ENCODE measurements around the gene DAD1. TPM values are rescaled to one million over a fixed set of nuclear protein-coding genes. Genes with fewer than 3 reads are reported as not detected.

DAD1 gene
- total and polyA plus RNA-seq, 2 of the 8 experiments (the other 6 are each of a cell fraction or from before 2014, with no cell fraction given): 131 to 440 TPM

- H3K14ac ChIP-seq (ENCODE audit: insufficient read length): no peak overlapping the region
- H3K9ac ChIP-seq (replicated peaks in 1 of 4; ENCODE audit: extremely low read depth in 1 of 4, low read depth in 3 of 4, low read length in 3 of 4): no peak overlapping the region
- no peak overlapping the region for H3K23ac ChIP-seq (ENCODE audit: insufficient read length)
- H3K79me1 ChIP-seq (ENCODE audit: low read depth, low read length): no peaks in the 10 kb centered on the region
- no peaks in the 10 kb centered on the region for H3K9me3 ChIP-seq (ENCODE audit: insufficient read depth in 2 of 2, low read depth in 1 of 2, low read length in 1 of 2)
- FAIRE-seq: no peak
- no peak overlapping the region for H3K56ac ChIP-seq (replicated peaks; ENCODE audit: insufficient read length, low read depth, low read length)
- no peak overlapping the region for H3K18ac ChIP-seq (ENCODE audit: extremely low read depth, low read length)
- H3K36me3 ChIP-seq (ENCODE audit: control insufficient read depth in 2 of 4, insufficient read depth in 4 of 4, low read length in 3 of 4): peaks cover 9 to 29% (median 17%) of the 10 kb centered on the region in 4 experiments; a peak in 7 of 8 replicates
- DNase-seq (ENCODE audit: low read depth in 1 of 2, low spot score in 2 of 2): no peak
- H4K5ac ChIP-seq (ENCODE audit: insufficient read length, low read depth, low read length): no peak overlapping the region
- H3K27me3 ChIP-seq (replicated peaks in 1 of 4; ENCODE audit: control insufficient read depth in 3 of 4, extremely low read depth in 1 of 4, insufficient read depth in 3 of 4, low read length in 3 of 4): no peaks in the 10 kb centered on the region
- no peak overlapping the region for H3K4me2 ChIP-seq (ENCODE audit: insufficient read depth in 1 of 2, low read depth in 2 of 2, low read length in 2 of 2)
- peaks cover 0 to 30% of the 10 kb centered on the region in 2 experiments; a peak in 2 of 4 replicates for H3K79me2 ChIP-seq (ENCODE audit: control insufficient read depth in 1 of 2, insufficient read depth in 2 of 2, low read length in 2 of 2)
- no peak overlapping the region for H3K4ac ChIP-seq (replicated peaks; ENCODE audit: insufficient read length, low read depth, low read length)
- H3K4me3 ChIP-seq (ENCODE audit: extremely low read depth in 1 of 4, insufficient read depth in 2 of 4, low read depth in 3 of 4, low read length in 4 of 4): no peak overlapping the region
- no peak overlapping the region for H2BK15ac ChIP-seq (ENCODE audit: low read length)
- no peak overlapping the region for H2BK12ac ChIP-seq (ENCODE audit: low read depth, low read length)
- H3K23me2 ChIP-seq (ENCODE audit: low read depth, low read length): no peaks in the 10 kb centered on the region
- no peak overlapping the region for H2BK20ac ChIP-seq (ENCODE audit: low read length)
- H4K91ac ChIP-seq (replicated peaks; ENCODE audit: insufficient read length, low read length): no peak overlapping the region
- H2AFZ ChIP-seq (ENCODE audit: low read length): no peak overlapping the region
- no peak overlapping the region for H2BK120ac ChIP-seq (replicated peaks; ENCODE audit: low read depth, low read length)
- H4K8ac ChIP-seq (ENCODE audit: extremely low read depth, insufficient read depth, low read length): no peak overlapping the region
- 95% methylated on average over 1 of the region's 1 CpG; no CpG with 5 or more reads in 1 of the 2 experiments for WGBS, 2 experiments (ENCODE audit: extremely low coverage in 1 of 2, insufficient coverage in 1 of 2, insufficient read length in 1 of 2, insufficient replicate concordance in 2 of 2, low coverage in 1 of 2, low lambda C conversion rate in 2 of 2, missing lambda C conversion rate in 1 of 2)
- H2AK5ac ChIP-seq (ENCODE audit: low read depth, low read length): no peak overlapping the region
- H3K4me1 ChIP-seq (replicated peaks in 1 of 4; ENCODE audit: control insufficient read depth in 3 of 4, insufficient read depth in 4 of 4, low read length in 3 of 4): peaks cover 0 to 5% (median 1%) of the 10 kb centered on the region in 4 experiments; a peak in 3 of 7 replicates
- H2BK5ac ChIP-seq (ENCODE audit: low read depth, low read length): no peak overlapping the region
- ChIA-PET CTCF (ENCODE audit: partially characterized antibody) (interaction anchor here (0.7 to 5.8 kb wide), 14 partner anchors 12 to 250 kb away, joined by 3 to 78 read pairs (median 12); partner anchors contain the start of genes ABHD4 and OR6J1), POLR2A (ENCODE audit: partially characterized antibody) (interaction anchor here (0.9 to 1.2 kb wide), 2 partner anchors 25 to 80 kb away, joined by 4 read pairs; partner anchors contain the start of gene ABHD4)
- no peak overlapping the region for H3K27ac ChIP-seq (ENCODE audit: low read depth, low read length)
- H4K20me1 ChIP-seq (replicated peaks in 1 of 2; ENCODE audit: control insufficient read depth in 1 of 2, insufficient read depth in 2 of 2, low read length in 2 of 2): no peaks in the 10 kb centered on the region
- TF ChIP-seq TAF1 (IDR thresholded peaks at IDR 0.05; ENCODE audit: low read depth, low read length) (no peak), SP1 (IDR thresholded peaks at IDR 0.05; ENCODE audit: low read depth, low read length) (no peak), BCL11A (IDR thresholded peaks at IDR 0.05; ENCODE audit: low read depth in 2 of 2, low read length in 2 of 2) (no peak), FOSL1 (IDR thresholded peaks at IDR 0.05; ENCODE audit: insufficient read depth, low read depth, low read length) (no peak), CREB1 (IDR thresholded peaks at IDR 0.05) (no peak), RFX5 (IDR thresholded peaks at IDR 0.05; ENCODE audit: borderline replicate concordance, low read depth, low read length) (no peak), BACH1 (IDR thresholded peaks at IDR 0.05; ENCODE audit: low read length) (no peak), CHD2 (IDR thresholded peaks at IDR 0.05; ENCODE audit: low read length) (no peak), GABPA (IDR thresholded peaks at IDR 0.05; ENCODE audit: borderline replicate concordance, insufficient read depth, low read length) (no peak), CBX8 (IDR thresholded peaks at IDR 0.05; ENCODE audit: borderline replicate concordance, low read depth, low read length) (no peak), CTCF (IDR thresholded peaks at IDR 0.05; ENCODE audit: control extremely low read depth in 1 of 3, insufficient read depth in 1 of 3, low read depth in 1 of 3, low read length in 3 of 3) (no peak), RBBP5 (IDR thresholded peaks at IDR 0.05; ENCODE audit: borderline replicate concordance, low read depth, low read length) (no peak)
Observed at GRCh38 chr14:22572562-22573058, 16.4 kb downstream of the DAD1 start.
